ENCODE data around the gene TMEM163.
"Not testable (repeated sequence)": the region's sequence is repeated elsewhere in the genome, so short reads cannot be mapped to it uniquely, and the experiment has no call there.

Gene TMEM163

GRCh38 chr2:134512734-134513464 lies 205.9 kb downstream of the TMEM163 start:
- DNase-seq = no peak

DNA sequence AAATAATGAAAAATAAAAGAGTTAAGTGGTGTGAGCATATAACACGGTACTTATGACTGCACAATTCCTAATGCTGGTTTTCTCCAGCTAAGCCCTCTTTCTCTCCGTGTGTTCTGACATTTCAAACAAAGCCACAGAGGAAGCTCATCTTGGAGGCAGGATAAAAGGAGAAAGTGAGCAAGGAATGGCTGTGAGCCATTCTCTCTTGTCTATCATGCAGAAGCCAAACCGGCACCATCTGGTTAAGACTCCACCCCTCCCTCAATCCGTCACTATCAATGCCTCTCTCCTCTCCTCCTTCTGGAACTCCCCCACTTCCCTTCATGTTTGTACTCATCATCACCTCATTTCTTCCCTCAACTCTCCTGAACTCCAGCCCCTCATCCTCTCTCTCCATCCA lies 210.4 kb downstream of the TMEM163 start:
- DNase-seq = no peak

DNA sequence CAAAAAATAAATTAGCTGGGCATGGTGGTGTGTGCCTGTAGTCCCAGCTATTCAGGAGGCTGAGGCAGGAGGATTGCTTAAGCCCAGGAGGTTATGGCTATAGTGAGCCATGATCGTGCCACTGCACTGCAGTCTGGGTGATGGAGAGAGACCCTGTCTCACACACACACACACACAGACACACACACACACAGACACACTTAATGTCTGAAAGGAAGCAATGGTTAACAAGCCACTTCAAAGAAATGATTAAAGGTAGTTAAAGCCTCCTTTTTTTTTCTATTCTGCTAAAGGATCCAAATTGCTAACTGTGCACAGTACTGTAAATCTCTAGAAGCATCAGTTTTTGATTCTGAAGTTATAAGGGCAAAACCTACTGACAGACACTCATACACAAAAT lies 211.1 kb downstream of the TMEM163 start:
- DNase-seq = no peak

- not testable (repeated sequence) for DNase-seq
Observed at GRCh38 chr2:134507159-134507558, 211.6 kb downstream of the TMEM163 start.

DNA sequence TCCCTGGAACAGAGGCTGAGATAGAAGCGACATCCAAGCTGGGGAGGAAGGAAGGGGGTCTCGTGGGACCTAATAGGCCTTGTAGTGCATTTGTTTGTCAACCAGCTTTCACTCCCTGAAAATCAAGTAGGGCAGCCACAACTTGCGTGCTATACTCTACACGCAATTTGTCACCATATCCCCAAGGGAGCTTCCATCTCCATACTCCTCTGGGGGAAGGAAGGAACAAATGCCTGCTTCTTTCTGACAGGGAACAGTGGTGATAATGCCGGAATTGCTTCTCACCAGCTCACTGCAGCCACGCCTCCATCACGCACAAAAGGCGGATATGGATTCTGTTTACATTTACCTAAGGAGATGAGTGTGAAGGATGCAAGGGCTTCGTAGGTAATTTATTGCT lies 213.4 kb downstream of the TMEM163 start:
- DNase-seq = peak; percentile 51

DNA sequence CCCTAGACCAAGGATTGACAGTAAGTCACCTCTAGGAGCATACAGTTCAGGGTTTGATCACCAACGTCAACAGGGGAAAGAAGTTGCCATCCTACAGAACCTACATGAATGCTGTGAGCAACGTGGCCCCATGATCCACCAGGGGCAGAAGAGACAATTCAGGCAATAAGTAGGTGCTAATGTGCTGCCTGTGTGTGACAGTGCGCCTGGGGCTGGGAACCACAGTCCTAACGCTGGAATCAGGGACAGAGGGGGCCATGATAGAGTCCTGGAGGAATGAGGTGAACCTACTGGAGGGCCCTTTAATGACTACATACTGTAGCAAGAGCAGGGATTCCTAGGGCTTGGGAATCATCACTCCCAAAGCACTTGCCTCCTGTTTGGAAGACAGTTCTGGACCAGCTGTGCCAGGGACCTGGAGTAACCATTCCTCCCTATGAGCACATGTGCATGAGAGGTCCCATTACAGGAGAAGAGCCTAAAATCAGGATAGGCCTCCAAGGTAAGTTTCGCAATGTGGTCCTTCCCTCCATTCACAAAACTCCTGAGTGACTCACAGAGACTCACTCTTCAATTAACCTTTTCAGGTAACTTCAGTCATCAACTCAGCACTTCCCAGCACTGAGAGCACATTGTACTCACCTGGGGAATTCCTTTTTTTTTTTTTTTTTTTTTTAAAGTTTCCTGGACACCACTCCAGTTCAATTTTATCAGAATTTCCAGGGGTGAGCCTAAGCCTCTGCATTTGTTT lies 214.0 kb downstream of the TMEM163 start:
- DNase-seq = no peak

- DNase-seq = no peak
Observed at GRCh38 chr2:134502104-134502503, 216.7 kb downstream of the TMEM163 start.

DNA sequence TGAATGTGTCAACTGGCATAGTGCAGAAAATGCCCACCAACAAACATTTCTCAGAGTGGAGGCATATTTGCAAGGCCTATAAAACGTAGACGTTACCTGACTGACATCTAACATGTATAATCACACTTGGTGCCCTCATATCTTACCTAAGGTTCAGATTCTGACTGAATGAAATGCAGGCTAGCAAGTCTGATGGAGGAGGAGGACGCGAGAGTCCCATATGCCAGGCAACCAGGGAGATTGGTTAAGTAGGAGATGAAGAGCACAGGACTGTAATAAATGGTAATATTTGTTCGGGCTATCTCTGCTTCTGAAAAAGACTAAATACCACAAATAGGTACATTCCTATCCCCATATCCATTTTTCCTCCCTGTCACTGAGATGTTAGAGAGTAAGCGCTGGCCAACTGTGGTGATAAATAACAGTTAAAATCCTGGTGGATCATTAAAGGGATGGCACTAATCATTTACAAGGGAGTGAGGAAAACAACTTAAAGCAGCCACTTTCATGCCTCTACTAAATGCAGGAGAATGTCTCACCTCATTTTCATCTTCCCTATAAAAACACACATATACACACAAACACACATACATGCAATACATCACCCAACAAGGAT lies 217.2 kb downstream of the TMEM163 start:
- DNase-seq = no peak

GRCh38 chr2:134500211-134500935 lies 218.4 kb downstream of the TMEM163 start:
- DNase-seq = no peak

DNA sequence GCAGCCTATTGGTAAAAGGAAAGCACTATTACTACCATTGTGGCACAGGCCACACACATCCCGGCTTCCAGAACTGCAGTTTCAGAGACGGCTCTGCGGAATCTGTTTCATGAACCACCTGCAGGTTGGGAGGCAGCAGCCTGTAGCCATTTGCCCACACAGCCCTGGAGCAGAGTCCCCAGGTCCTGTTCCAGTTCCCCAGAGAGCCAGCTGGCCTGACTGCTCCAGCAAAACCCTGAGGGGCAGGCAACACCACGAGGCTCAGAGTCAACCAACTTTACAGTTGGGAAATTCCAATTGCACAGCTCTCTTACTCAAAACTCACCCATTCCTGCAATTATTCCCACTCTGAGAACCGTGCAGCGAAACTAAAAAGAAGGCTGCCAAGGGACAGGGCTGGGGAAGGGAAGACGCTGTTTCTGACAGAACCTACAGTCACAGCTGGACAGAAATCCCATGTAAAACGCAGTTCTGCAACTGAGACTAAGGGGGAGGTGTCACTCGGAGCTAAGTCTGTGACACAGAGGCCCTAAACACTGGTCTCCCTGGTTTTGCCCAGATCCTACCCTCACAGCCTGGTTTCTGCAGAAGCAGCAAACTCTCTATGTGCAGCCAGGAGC lies 219.4 kb downstream of the TMEM163 start:
- DNase-seq = no peak

GRCh38 chr2:134498654-134499053 lies 220.1 kb downstream of the TMEM163 start:
- no peak for DNase-seq

DNA sequence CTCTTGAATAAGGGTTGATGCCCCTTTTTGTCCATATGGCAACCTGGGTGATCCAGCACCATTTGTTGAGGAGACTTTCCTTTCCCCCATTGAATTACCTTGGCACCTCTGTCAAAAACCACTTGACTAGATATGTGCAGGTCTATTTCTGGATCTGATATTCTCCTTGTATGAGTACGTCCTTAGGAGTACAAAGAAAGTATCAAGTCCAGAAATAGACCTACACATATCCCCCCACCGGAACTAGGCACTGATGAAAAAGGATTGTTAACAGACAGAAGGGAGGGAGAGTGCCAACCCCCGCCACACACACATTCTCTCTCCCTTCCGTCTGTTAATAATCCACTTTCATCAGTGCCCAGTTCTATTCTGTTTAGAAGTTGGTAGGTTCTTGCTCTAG lies 225.0 kb downstream of the TMEM163 start:
- DNase-seq = no peak

DNA sequence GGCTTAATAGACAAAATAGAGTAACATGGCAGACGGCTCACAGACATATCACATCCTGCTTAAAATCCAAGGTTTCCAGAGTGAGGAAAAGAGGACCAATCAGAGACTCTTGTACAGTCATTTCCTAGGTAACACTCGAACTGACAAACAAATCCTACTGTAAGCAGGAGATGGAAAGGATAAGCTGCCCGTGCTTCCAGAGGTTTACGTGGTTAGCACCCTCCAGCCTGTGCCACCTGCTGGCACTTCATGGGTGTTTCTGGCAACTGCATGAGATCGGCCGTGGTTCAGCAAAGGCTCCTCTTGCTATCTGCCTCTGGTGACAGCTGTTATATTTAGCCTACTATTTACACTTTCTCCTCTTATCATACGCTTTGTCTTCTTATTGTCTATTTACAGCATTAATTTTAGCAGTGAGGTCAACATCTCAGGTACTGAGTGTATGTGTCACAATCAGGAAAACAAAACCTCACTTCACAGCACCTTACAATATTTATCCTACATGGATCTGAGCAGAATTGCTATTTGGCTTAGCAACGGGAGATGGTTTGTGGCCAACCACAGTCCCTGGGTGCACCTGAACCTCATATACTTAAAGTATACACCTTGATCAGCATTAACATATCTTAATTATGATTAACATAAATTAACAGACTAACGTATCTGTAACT lies 226.9 kb downstream of the TMEM163 start:
- no peak for DNase-seq

DNA sequence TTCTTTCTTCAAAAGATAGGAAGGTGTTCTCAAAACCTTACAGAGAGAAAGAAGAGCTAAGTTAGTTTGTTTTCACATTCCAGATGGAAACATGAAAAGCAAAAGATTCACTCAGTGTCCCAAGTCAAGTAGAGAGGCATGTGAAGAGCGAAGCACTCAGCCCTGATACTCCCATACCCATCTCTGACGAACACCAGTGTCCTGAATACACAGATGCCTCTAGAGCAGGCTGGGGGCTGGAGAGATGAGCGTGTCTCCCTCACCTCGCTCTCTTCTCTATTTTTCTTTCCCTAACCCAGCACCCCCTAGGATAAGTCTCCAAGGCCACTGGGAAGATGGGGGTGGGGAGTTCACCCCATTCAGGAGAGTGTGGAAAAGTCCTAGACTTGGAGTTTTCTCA lies 227.8 kb downstream of the TMEM163 start:
- no peak for DNase-seq

DNA sequence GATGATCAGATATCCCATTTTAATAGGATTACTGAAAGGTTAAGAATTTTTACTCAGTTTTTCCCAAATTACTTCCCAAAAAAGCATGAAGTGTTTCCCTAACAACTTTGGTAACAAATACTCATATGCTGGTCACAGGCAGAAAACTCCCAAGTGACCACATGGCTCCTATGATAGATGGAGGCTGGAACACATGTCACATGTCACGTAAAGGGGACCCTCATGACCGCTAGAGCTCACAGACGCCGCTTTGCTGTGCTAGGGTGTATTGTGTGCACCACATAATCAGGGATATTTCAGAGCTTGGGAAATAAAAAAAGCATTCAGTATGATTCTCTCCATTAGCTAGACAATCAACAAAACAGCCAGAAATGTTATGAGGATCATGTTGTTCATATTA lies 228.2 kb downstream of the TMEM163 start:
- DNase-seq = no peak

GRCh38 chr2:134489732-134490384 lies 228.9 kb downstream of the TMEM163 start:
- no peak for DNase-seq

- DNase-seq = no peak
Observed at GRCh38 chr2:134482766-134483340, 235.9 kb downstream of the TMEM163 start.

DNA sequence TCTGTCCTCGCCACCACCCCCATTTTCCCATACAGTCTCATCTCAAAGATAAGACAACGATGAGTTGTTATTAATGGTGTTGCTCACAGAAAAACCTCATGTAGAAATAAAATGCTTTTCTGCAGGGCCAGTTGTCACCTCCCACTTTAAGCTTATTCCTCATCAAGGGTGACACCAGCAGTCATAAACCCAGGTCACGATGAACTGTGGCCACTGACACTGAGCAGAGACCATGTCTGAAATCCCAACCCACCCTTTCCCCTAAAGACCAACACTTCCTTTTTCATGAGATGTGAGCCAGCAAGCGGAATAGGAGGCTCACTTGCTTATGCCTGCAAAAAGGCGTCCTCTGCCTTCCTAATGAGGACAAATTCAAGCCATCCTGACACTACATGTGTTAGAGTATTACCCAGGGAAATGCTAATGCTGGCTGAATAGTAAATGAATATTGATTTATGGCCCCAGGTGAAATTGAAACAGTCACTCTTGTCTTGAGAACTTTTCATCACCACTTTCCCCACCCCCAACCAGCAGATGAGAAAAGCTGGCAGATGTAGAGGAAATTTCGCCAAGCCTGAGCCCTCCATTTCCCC lies 236.6 kb downstream of the TMEM163 start:
- peak; percentile 26 for DNase-seq

DNA sequence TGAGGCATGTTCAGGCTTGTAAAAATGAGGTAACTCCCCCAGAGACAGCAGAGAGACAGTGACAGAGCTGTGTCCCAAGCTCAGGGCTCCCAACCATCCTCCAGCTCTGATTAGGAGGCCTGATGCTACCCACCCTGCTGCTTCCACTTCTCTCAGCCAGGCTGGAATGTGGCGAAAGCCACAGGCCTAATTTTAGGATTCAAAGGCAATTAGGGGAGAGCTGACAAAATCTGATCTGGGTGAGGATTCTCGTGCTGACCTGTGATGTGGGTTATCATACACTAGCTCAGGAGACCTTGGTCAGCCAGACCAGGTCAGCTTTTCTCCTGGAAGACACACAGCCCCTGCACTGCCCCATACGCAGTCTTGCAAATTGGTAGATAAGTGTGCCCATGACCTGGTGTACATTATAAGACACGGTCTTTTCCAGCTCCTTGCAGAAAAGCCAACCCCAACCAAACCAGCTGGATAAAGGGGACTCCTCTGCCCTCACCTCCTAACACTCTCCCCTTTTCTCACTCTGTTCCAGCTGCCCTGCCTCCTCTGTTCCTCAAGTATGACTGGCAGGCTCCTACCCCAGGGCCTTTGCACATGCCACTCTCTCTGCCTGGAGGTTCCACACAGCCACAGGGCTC lies 239.0 kb downstream of the TMEM163 start:
- no peak for DNase-seq

- DNase-seq = not testable (repeated sequence)
Observed at GRCh38 chr2:134476982-134477381, 241.8 kb downstream of the TMEM163 start.

All from eye (tissue), 1 donor.